NK-92 (cell line): ENCODE results near the gene PPCDC.

Experiments
- DNase-seq: peaks from one replicate; lab custom pipeline; 2025; ENCODE audit not compliant: unreplicated experiment; lab: John Stamatoyannopoulos, UW

PPCDC gene

GRCh38 chr15:75023181-75023871, at the start of gene PPCDC:
TSS of gene PPCDC (plus strand) at chr15:75023590. CDS start at chr15:75028319, 4,729 bp downstream.
- peak; percentile 33 for DNase-seq

GRCh38 chr15:74976159-74976558, 47.2 kb upstream of the PPCDC start:
- DNase-seq = no peak

GRCh38 chr15:74977599-74977998, 45.8 kb upstream of the PPCDC start:
- DNase-seq = no peak

GRCh38 chr15:74978077-74978476, 45.3 kb upstream of the PPCDC start:
- DNase-seq = no peak

- DNase-seq = no peak
Measured at GRCh38 chr15:74978503-74978902, 44.9 kb upstream of the PPCDC start.

GRCh38 chr15:74982183-74982582, 41.2 kb upstream of the PPCDC start:
- no peak for DNase-seq

- DNase-seq = no peak
Measured at GRCh38 chr15:74983725-74984231, 39.6 kb upstream of the PPCDC start.

- DNase-seq = no peak
Measured at GRCh38 chr15:74988007-74988800, 35.2 kb upstream of the PPCDC start.

GRCh38 chr15:74989527-74989926, 33.9 kb upstream of the PPCDC start:
- no peak for DNase-seq

GRCh38 chr15:74992619-74993018, 30.8 kb upstream of the PPCDC start:
- no peak for DNase-seq

- DNase-seq = no peak
Measured at GRCh38 chr15:74994236-74994635, 29.2 kb upstream of the PPCDC start.

- DNase-seq = no peak
Measured at GRCh38 chr15:74994685-74995084, 28.7 kb upstream of the PPCDC start.

- no peak for DNase-seq
Measured at GRCh38 chr15:74995182-74995778, 28.1 kb upstream of the PPCDC start, which contains the start of gene SCAMP5. TSS of gene SCAMP5 (plus strand) at chr15:74995563. CDS start at chr15:75011840, 16,277 bp downstream.

GRCh38 chr15:74995779-74996765, 27.3 kb upstream of the PPCDC start:
- no peak for DNase-seq

GRCh38 chr15:74997141-74997540, 26.2 kb upstream of the PPCDC start:
- DNase-seq = no peak

- no peak for DNase-seq
Measured at GRCh38 chr15:74997543-74997942, 25.8 kb upstream of the PPCDC start.

GRCh38 chr15:75001310-75001709, 22.1 kb upstream of the PPCDC start:
- DNase-seq = no peak

GRCh38 chr15:75002398-75002797, 21.0 kb upstream of the PPCDC start:
- no peak for DNase-seq

- DNase-seq = no peak
Measured at GRCh38 chr15:75007216-75007615, 16.2 kb upstream of the PPCDC start.

- no peak for DNase-seq
Measured at GRCh38 chr15:75008221-75008625, 15.2 kb upstream of the PPCDC start.
